ENCODE measurements around the gene VCL.

- TF ChIP-seq YY1 (IDR thresholded peaks at IDR 0.05; ENCODE audit: low read depth, low read length), result no peak
- TF ChIP-seq TAF1 (IDR thresholded peaks at IDR 0.05; ENCODE audit: low read depth, low read length), result no peak
- TF ChIP-seq SP1 (IDR thresholded peaks at IDR 0.05; ENCODE audit: low read depth, low read length), result no peak
- no peak for TF ChIP-seq KDM5A (IDR thresholded peaks at IDR 0.05; ENCODE audit: low read length)
- no peak for TF ChIP-seq POLR2A (IDR thresholded peaks at IDR 0.05; ENCODE audit: control extremely low read depth in 1 of 2, low read depth in 2 of 2, low read length in 2 of 2)
- no peak for TF ChIP-seq CHD2 (IDR thresholded peaks at IDR 0.05; ENCODE audit: low read length)
- no peak for TF ChIP-seq CTCF (IDR thresholded peaks at IDR 0.05; ENCODE audit: control extremely low read depth in 1 of 3, insufficient read depth in 1 of 3, low read depth in 1 of 3, low read length in 3 of 3)
- TF ChIP-seq JUN (IDR thresholded peaks at IDR 0.05; ENCODE audit: low read depth, low read length), result no peak
- TF ChIP-seq BCL11A (IDR thresholded peaks at IDR 0.05; ENCODE audit: low read depth in 2 of 2, low read length in 2 of 2), result no peak
- no peak for TF ChIP-seq GABPA (IDR thresholded peaks at IDR 0.05; ENCODE audit: borderline replicate concordance, insufficient read depth, low read length)
These were observed 15.1 kb downstream of the VCL start for GRCh38 chr10:74013004-74013403.

All from H1 (cell line).